ENCODE data around the gene COASY. TPM values are rescaled to one million over a fixed set of nuclear protein-coding genes. Genes with fewer than 3 reads are reported as not detected.

COASY gene
- total and polyA plus RNA-seq, 2 of the 4 experiments (the other 2 are of a cell fraction), result 10.6 to 44.0 TPM

GRCh38 chr17:42548993-42549755 lies 12.8 kb upstream of the COASY start:
- peaks cover 12% of the 10 kb centered on the region; the same call in 1 of the 2 replicates for H3K36me3 ChIP-seq (ENCODE audit: control insufficient read depth, insufficient read depth, low read length)
- dilution Hi-C loops (cut with HindIII; ENCODE audit: low sequenced_read_pairs, unreplicated experiment) (no loop called here), in situ Hi-C loops (cut with MboI; ENCODE audit: low sequenced_read_pairs) (no loop called here), intact Hi-C loops (cut with micrococcal nuclease) (no loop called here)
- peaks cover 4% of the 10 kb centered on the region; the same call in 1 of the 2 replicates for H3K9me1 ChIP-seq (ENCODE audit: insufficient read depth, low read length)
- H3K18ac ChIP-seq (ENCODE audit: low read depth, low read length), result no peak overlapping the region
- no peak overlapping the region for H4K8ac ChIP-seq (ENCODE audit: low read depth in 2 of 2, low read length in 2 of 2)
- no peak for ATAC-seq (ENCODE audit: low read depth)
- H2AK5ac ChIP-seq (ENCODE audit: low read depth, low read length), result peak overlapping the region; percentile 46; the same call in 1 of the 2 replicates
- no peak overlapping the region for H3K4ac ChIP-seq (ENCODE audit: low read depth, low read length)
- peak overlapping the region; percentile 85; the same call in 1 of the 2 replicates for H3K23ac ChIP-seq (ENCODE audit: low read depth, low read length)
- TF ChIP-seq MAZ (IDR thresholded peaks at IDR 0.05; ENCODE audit: borderline replicate concordance, low read depth, low read length) (no peak), RFX5 (IDR thresholded peaks at IDR 0.05; ENCODE audit: low read depth, low read length) (no peak), CTCF (conservative IDR thresholded peaks at IDR 0.05; ENCODE audit: low read depth, low read length) (no peak), CEBPB (IDR thresholded peaks at IDR 0.05; ENCODE audit: low read depth, low read length) (no peak), MXI1 (IDR thresholded peaks at IDR 0.05; ENCODE audit: borderline replicate concordance, low read depth, low read length) (no peak), MAFK (IDR thresholded peaks at IDR 0.05; ENCODE audit: low read depth, low read length) (no peak), BHLHE40 (IDR thresholded peaks at IDR 0.05; ENCODE audit: low read depth, low read length) (no peak), ELK1 (IDR thresholded peaks at IDR 0.05; ENCODE audit: borderline replicate concordance, low read depth, low read length) (no peak), FOS (IDR thresholded peaks at IDR 0.05; ENCODE audit: low read depth, low read length) (no peak), CHD1 (IDR thresholded peaks at IDR 0.05; ENCODE audit: low read depth, low read length) (no peak)
- H3K56ac ChIP-seq (ENCODE audit: extremely low read depth, insufficient read depth, low read length), result no peak overlapping the region
- H4K91ac ChIP-seq (ENCODE audit: insufficient read depth, low read depth, low read length), result no peak overlapping the region
- no peak overlapping the region for H2AFZ ChIP-seq (replicated peaks; ENCODE audit: low read length, poor library complexity)
- no peak overlapping the region for H2BK5ac ChIP-seq (ENCODE audit: low read depth, low read length, poor library complexity, severe bottlenecking)
- H2AK9ac ChIP-seq (replicated peaks; ENCODE audit: low read depth, low read length, poor library complexity), result no peak overlapping the region
- H4K20me1 ChIP-seq (ENCODE audit: insufficient read depth, low read length), result no peaks in the 10 kb centered on the region; the same call in 1 of the 2 replicates
- peaks cover 6 to 46% of the 10 kb centered on the region in 2 experiments for H3K79me1 ChIP-seq (ENCODE audit: low read depth in 1 of 2, low read length in 2 of 2)
- WGBS, 2 experiments (ENCODE audit: extremely low coverage in 2 of 2, insufficient read length in 1 of 2), result 100% methylated on average over 1 of the region's 14 CpGs; no CpG with 5 or more reads in 1 of the 2 experiments
- no TSS peak for BruUV-seq (replicated peaks)
- no peak overlapping the region for H3K9ac ChIP-seq (ENCODE audit: low read depth, low read length)
- no peak overlapping the region for H3K14ac ChIP-seq (replicated peaks; ENCODE audit: low read depth, low read length)
- H2BK120ac ChIP-seq (ENCODE audit: low read depth, low read length), result no peak overlapping the region
- no peaks in the 10 kb centered on the region for H3K9me3 ChIP-seq (ENCODE audit: control insufficient read depth, insufficient read depth, low read length)
- H2BK15ac ChIP-seq (ENCODE audit: low read depth, low read length), result no peak overlapping the region
- H2BK20ac ChIP-seq (ENCODE audit: low read depth, low read length), result no peak overlapping the region
- H4K5ac ChIP-seq (ENCODE audit: low read depth, low read length), result no peak overlapping the region
- no peaks in the 10 kb centered on the region for H3K27me3 ChIP-seq (ENCODE audit: control insufficient read depth, insufficient read depth, low read length)
- peaks cover 6% of the 10 kb centered on the region for H3K4me1 ChIP-seq (ENCODE audit: control insufficient read depth, insufficient read depth, low read length)
- no peak for DNase-seq
- ChIA-PET CTCF (no interaction called here), POLR2A (ENCODE audit: unreplicated experiment) (no interaction called here)
- no peak overlapping the region for H3K4me3 ChIP-seq (ENCODE audit: insufficient read depth, low read depth, low read length)
- no peak overlapping the region for H3K4me2 ChIP-seq (ENCODE audit: low read depth, low read length)
- no peak overlapping the region for H3K27ac ChIP-seq (ENCODE audit: insufficient read depth, low read length)

All from IMR-90 (cell line).